Nasal cavity respiratory epithelium epithelial cell of viscerocranial mucosa (primary cell): ENCODE data around the gene XRN1. TPM values are rescaled to one million over a fixed set of nuclear protein-coding genes. Genes with fewer than 3 reads are reported as not detected.

Experiments used
- total RNA-seq: library from RNA; depleted of rRNA; stranded (reverse); fragments of >200 nt; gene quantifications from 2 replicates; pipeline ENCODE4 v1.2.3, GENCODE V29; 2014

XRN1 gene
- 22.2 and 34.2 TPM in 2 replicates for total RNA-seq

GRCh38 chr3:142447852-142448823 is at the start of gene XRN1:
XRN1 (minus strand) TSS chr3:142448037; CDS start chr3:142447944, 93 bp downstream.

Other genes with a start within 250 kb of the XRN1 start
- gene GK5, start 222.5 kb downstream of the XRN1 start, total RNA-seq, result 11.8 and 16.4 TPM in 2 replicates
- 30.1 and 40.7 TPM in 2 replicates for gene ATR, start 130.7 kb upstream of the XRN1 start, total RNA-seq
- 25.1 and 32.1 TPM in 2 replicates for gene PLS1, start 148.4 kb upstream of the XRN1 start, total RNA-seq